HG02763 (cell line): ENCODE measurements around the gene MRPL27.

ENCODE experiments used
- ATAC-seq: cut with Tn5 transposase; IDR thresholded peaks from one replicate; pipeline ENCODE4 v1.9.1; 2021; ENCODE audit warnings: mild to moderate bottlenecking, moderate library complexity; ENCODE audit not compliant: unreplicated experiment

MRPL27 gene

GRCh38 chr17:50388728-50389127, 15.7 kb upstream of the MRPL27 start:
- no peak for ATAC-seq

DNA sequence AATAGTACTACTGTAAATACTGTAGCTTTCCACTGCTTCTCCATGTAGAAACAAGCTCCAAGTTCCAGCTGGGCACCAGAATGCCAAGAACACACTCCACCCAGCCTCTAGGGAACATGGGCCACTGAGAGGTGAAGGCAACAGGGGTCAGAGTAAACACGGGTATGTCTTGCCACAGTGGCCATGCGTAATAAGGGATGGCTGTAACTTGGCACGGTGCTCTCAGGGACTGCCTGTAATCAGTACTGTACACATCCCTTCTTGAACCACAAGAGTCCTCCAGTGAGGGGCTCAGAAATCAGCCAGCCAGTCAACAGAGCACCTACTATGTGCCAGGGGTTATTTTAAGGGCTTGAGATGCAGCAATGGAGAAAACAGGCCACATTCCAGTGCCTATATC, 13.5 kb upstream of the MRPL27 start:
- ATAC-seq: no peak

DNA sequence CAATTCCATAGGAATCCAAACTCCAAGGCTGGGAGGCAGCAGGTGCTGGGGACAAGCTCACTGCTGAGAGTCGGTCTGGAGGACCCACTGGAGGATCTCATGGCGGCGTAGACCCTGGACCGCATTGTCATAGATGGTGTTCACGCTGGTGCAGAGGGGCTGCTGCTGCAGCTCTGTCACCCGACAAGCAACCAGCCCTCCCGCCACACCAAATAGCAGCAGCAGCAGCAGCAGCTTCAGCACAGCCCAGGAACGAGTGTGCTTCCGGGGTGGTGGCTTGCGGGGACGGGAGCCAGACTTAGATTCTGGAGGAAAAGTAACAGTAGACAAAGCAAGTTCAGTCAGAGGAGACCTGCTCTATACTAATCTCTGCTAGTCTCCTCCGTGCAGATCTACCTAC, 9.9 kb upstream of the MRPL27 start:
- no peak for ATAC-seq

DNA sequence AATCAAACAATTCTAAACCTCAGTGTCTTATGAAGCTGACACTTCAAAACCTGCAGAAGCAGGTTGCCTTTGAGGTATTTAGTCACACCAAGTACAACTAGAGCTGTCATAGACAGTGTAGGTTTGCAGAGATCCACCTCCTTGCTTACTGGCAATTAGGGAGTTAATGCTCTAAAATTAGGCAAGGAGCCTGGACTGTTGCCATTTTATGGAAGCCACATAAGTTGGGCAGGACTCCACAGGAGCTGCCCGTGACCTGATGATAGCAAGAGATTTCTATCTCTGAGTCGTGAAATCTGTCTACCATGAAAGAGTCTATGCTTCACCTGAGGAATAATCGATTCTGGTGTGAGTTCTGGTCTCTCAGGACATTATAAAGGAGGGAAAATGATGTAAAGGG, 8.9 kb upstream of the MRPL27 start:
- ATAC-seq: no peak

- ATAC-seq: no peak
These were observed 8.4 kb upstream of the MRPL27 start for GRCh38 chr17:50381260-50381815.

DNA sequence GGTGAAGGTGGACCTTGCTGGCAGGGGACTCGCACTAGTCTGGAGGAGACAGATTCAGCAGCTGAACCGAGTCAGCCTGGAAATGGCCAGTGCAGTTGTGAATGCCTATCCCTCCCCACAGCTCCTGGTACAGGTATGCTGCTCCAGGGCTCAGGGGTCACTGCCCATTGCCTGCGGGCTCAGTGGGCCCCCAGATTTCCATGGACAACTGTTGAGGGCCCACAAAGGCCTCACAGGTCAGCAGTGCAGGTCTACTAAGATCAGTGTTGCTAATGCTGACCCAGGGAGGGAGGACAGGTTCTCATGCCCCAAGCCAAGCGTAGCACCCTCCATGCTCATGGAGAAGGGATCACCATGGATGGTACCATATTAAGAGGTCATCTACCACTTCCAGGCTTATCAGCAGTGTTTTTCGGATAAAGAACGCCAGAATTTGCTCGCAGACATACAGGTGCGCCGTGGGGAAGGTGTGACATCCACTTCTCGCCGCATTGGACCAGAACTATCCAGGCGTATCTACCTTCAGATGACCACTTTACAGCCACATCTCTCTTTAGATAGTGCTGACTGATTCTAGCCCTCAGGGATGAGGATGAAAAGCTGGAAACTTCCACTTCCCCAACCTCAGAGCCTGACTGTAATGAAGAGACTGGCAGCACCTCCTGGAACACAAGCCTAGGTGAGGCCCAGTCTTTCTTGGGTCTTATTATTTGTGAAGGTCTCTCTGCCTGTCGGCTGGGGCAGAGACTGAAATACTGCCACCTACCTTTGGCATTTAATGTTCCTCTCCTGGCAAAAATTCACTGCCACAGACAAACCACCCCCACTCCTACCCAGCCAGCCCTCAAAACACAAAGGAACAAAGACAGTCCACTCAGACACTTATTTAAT, 7.6 kb upstream of the MRPL27 start:
- ATAC-seq: no peak

DNA sequence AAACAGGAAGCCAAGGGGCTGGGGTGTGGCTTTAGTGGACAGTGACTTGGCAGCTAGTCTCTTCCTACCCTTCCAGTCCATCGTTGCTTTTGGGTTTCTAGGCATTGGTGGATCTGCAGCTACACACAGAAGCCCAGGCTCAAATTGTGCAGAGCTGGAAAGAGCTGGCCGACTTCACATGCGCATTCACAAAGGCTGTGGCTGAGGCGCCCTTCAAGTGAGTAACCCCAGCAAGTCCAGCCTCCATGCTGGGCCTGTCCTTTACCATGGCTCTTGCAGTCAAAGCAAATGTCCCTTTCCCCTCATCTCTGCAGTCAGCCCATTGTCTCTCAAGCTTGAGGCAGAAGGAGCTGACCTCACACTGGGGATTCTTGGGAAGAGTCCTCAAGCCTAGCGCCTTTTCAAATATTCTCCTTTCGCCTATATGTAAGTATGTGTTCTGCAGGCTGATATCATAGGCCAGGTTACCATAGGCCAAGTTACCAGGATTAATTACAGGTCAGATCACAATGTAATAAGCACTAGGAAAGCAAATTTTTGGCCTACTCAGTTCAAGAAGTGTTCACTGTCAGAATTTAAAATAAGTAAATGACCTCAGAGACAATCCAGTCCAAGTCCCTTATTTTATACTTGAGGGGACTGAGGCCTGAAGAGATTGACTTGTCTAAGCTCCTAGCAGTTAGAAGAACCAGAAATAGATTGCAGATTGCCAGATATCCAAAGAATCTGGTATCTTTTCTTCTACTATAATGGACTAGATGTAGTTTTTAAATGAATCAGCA, 6.6 kb upstream of the MRPL27 start:
- ATAC-seq: no peak

DNA sequence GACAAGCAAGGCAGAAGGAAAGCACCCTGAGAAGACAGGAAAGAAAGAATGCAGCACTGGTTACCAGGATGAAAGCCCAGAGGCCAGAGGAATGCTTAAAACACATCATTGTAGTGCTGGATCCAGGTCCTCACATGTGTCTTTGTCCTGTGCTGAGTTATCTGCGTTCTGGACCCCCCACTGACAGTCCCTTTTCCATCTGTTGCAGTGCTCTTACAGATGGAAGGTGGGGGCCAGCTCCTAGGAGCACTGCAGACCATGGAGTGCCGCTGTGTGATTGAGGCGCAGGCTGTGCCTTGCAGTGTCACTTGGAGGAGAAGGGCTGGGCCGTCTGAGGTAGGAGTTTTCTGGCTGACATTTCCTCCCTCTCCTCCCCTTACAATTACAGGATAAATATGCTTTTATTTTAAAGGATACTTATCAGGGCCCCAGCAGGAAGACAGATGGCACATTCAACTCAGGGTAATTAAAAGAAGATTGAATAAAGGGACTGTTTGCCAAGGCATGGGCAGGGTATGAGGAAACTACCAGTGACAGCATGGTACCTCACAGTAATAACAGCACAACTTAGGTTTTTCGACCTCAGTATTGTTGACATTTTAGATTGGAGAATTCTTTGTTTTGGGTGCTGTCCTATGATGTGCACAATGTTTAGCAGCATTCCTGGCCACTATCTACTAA, 3.0 kb upstream of the MRPL27 start:
- no peak for ATAC-seq

GRCh38 chr17:50373705-50374104, 721 bp upstream of the MRPL27 start:
- no peak for ATAC-seq

DNA sequence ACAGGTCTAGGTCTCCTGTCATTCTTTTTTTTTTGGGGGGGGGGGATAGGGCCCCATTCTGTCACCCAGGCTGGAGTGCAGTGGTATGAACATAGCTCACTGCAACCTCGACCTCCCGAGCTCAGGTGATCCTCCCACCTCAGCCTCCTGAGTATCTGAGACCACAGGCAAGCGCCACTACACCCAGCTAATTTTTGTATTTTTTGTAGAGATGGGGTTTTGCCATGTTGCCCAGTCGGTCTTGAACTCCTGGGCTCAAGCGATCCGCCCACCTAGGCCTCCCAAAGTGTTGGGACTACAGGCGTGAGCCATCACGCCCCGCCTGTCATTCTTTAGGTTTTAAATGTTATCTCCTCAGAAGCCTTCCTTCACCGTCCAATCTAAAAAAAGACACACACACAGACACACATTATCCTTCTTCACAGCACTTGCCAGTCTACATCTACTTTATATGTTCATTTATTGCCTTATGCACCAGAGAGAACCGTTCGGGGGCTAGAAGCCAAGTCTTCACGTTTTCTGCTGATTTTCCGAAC, 694 bp downstream of the MRPL27 start:
- no peak for ATAC-seq

- no peak for ATAC-seq
These were observed 1.5 kb downstream of the MRPL27 start for GRCh38 chr17:50371526-50371925.

GRCh38 chr17:50370052-50370451, 2.9 kb downstream of the MRPL27 start:
- ATAC-seq: no peak

DNA sequence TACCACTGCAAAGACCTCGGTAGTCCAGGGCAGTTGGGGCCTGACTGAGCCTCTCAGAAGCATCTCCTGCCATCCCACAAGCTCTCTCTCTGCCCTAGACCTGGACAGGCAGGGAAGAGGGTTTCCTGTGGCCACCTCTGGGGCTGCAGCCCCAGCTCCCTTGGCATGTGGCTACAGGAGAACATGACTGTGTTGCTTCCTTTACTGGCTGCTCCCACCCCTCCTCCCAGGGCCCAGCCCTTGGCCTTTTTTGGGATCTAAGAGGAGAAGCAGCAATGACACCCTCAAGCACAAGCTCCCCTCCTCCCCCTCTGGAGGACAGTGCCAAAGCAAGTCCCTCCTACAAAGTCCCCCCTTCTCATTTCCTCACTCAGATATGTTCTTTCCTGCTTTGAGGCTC, 5.6 kb downstream of the MRPL27 start:
- ATAC-seq: no peak

- ATAC-seq: no peak
These were observed 7.2 kb downstream of the MRPL27 start for GRCh38 chr17:50365649-50366393.

DNA sequence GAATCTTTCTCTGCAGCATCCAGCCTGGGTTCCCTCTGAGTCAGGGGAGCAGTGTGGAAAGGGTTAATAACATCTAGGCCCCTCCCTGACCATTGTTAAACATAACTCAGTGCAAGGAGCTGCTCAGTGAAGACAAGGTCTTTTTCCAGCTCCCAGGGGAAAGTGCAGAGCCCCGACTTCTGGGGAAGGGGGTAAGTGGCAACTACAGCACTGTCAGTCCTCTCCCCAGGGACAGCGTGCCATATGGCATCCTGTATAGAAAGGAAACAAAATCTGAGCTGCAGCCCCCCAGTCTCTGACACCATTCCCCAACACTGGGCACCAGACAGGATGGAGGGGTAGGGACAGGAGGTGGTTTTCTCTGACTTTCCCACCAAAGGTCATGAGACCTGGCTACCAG, 7.8 kb downstream of the MRPL27 start:
- no peak for ATAC-seq

DNA sequence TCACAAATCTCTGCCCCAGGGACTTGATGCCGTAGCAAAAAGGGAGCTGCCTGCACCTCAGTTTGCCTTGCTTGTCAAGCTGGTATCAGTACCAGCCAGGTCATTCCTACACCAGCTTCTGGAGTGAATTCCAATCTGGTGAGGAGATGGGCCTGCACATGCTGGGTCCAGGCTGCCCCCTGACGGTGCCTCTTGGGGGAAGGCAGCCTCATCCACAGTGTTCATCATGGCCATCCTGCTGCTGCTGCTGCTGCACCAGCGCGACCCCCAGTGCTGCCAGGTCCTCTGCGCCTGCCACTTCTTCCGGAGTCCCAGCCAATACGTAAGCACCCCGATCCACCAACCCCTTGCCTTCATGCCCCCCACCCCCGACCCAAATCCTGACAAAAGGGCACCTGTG, 8.3 kb downstream of the MRPL27 start:
- no peak for ATAC-seq

DNA sequence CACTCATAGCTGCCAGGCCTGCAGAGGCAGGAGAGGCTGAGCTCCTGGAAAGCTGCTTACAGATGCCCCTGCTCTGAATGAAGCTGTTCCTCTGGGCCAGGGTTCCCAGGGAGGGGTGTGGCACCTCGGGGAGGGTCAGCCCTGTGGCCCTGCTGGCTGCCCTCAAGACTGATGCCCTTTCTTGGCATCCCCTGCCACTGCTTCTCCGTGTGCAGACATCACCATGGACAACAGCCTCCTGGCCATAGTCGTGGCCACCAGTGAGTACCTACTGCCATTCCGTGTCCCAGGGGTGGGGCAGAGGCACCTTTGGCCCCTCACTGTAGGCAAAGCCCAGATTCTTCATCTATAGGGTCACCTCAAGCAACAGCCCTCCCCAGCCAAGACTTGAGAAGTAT, 8.9 kb downstream of the MRPL27 start:
- ATAC-seq: no peak

DNA sequence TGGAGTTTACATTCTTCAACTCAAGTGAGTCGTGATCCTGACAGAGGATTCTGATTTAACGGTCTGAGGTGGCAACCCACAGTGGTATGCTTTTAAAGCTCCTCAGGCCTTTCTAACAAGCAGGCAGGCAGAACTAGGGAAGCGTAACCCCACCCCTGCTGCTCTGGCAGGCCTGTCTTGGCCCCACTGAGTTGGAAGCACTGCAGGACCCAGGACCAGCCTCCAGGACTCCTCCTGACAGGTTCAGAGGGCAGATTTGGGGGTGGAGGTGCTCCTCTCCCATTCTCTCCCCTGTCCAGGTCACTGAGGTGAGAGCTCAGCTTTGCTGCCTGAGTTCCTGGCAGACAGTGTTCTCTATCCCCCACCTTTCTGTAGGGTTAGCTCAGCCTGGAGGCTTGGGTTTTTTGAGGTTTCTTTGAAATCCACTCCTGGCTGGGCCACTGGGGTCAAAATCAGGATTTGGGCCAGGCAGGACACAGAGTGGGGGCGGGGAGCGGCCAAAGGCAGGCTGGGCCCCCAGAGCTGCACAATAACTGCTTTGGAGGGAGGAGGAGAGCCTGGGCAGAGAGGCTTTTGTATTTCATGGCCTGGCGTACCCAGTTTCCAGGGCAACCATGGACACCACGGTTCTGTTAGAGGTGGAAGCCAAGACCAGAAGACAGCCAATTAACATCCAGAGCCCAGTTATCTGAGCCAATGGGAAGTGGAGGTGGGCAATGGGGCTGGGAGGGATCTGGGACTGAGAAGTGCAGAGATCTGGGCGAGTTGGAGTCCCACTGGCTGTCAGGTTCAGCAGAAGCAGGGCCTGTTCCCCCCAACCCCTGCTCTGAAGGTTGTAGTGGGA, 9.5 kb downstream of the MRPL27 start:
- ATAC-seq: no peak

- no peak for ATAC-seq
These were observed 10.3 kb downstream of the MRPL27 start for GRCh38 chr17:50362661-50363060.
